Endothelial cell of umbilical vein (primary cell): Measurements from ENCODE around the gene PELI2. TPM values are rescaled to one million over a fixed set of nuclear protein-coding genes. Genes with fewer than 3 reads are reported as not detected.

Experiments
- BruUV-seq: library from RNA; stranded (reverse); fragments of 400-500 nt; replicated peaks from 2 replicates; lab custom pipeline; 2021; lab: Mats Ljungman, UMichigan
- CTCF ChIA-PET: fragments of 300-600, 350-600 bp; sonication (Branson Sonifier 250); formaldehyde crosslinking; loops from one replicate; lab custom pipeline; 2021; ENCODE audit warnings: antibody characterized with exemption, inconsistent platforms; lab: Charles Lee
- POLR2A ChIA-PET: fragments of 300-600, 350-600 bp; sonication (Branson Sonifier 250); formaldehyde crosslinking; loops from one replicate; lab custom pipeline; 2021; ENCODE audit warnings: antibody characterized with exemption, inconsistent platforms; lab: Charles Lee
- DNase-seq: peaks from one replicate; pipeline ENCODE4 v3.0.0-alpha.2; 2011; ENCODE audit warnings: low read depth, low spot score
- FAIRE-seq: peaks from 2 replicates; lab custom pipeline; 2011; peaks lifted over from hg19 to GRCh38; lab: Jason Lieb, UNC
- H2AFZ ChIP-seq: 2 replicates; pipeline ENCODE4 v1.6.0; 2012; ENCODE audit warnings: low read depth, low read length, control low read depth, inconsistent platforms
- H3K27ac ChIP-seq: 2 replicates; pipeline ENCODE4 v1.5.1; 2011; ENCODE audit warnings: low read depth, mild to moderate bottlenecking, control low read depth, low read length, moderate library complexity; ENCODE audit not compliant: insufficient read depth
- H3K27me3 ChIP-seq, 2 experiments: 2 replicates each; pipeline versions ENCODE4 v1.6.0 to v1.6.1; 2011; ENCODE audit warnings: low read length in 2 of 2, mixed read lengths in 1 of 2; ENCODE audit not compliant: control insufficient read depth in 2 of 2, insufficient read depth in 2 of 2
- H3K36me3 ChIP-seq, 2 experiments: 2 replicates in 1 of 2; 3 replicates in 1 of 2; pipeline ENCODE4 v1.5.1; 2011; ENCODE audit warnings: low read length in 2 of 2, mild to moderate bottlenecking in 1 of 2, moderate library complexity in 1 of 2; ENCODE audit not compliant: control insufficient read depth in 2 of 2, insufficient read depth in 2 of 2; ENCODE audit errors: extremely low read depth in 1 of 2
- H3K4me1 ChIP-seq: 3 replicates; pipeline ENCODE4 v1.5.1; 2011; ENCODE audit warnings: mild to moderate bottlenecking, low read length; ENCODE audit not compliant: control insufficient read depth, insufficient read depth; ENCODE audit errors: extremely low read depth
- H3K4me2 ChIP-seq: 2 replicates; pipeline ENCODE4 v1.6.1; 2011; ENCODE audit warnings: low read length, control low read depth, mixed read lengths; ENCODE audit not compliant: insufficient read depth
- H3K4me3 ChIP-seq, 3 experiments: fragments of 200-600 bp in 1 of 3; sonication (generic), shearing (Covaris generic) in 1 of 3; replicated peaks in 1 of 3; 2 replicates each; pipeline ENCODE4 v1.5.1; 2011 to 2016; ENCODE audit warnings: control low read depth in 3 of 3, low read length in 3 of 3, mild to moderate bottlenecking in 2 of 3, inconsistent platforms in 1 of 3, low read depth in 1 of 3, moderate library complexity in 1 of 3; ENCODE audit not compliant: insufficient read depth in 1 of 3
- H3K79me2 ChIP-seq: 2 replicates; pipeline ENCODE4 v1.6.0; 2012; ENCODE audit warnings: low read length, inconsistent platforms; ENCODE audit not compliant: control insufficient read depth, insufficient read depth
- H3K9ac ChIP-seq: replicated peaks from 2 replicates; pipeline ENCODE3; 2011; ENCODE audit warnings: low read length, control low read depth; ENCODE audit not compliant: insufficient read depth; ENCODE audit errors: extremely low read depth
- H3K9me1 ChIP-seq: replicated peaks from 3 replicates; pipeline ENCODE4 v1.6.0; 2011; ENCODE audit warnings: mild to moderate bottlenecking, low read length; ENCODE audit not compliant: control insufficient read depth, insufficient read depth; ENCODE audit errors: extremely low read depth
- H3K9me3 ChIP-seq: replicated peaks from 2 replicates; pipeline ENCODE4 v1.5.1; 2012; ENCODE audit warnings: low read length, inconsistent platforms; ENCODE audit not compliant: control insufficient read depth, insufficient read depth
- H4K20me1 ChIP-seq: replicated peaks from 2 replicates; pipeline ENCODE3; 2011; ENCODE audit warnings: mild to moderate bottlenecking, low read length; ENCODE audit not compliant: control insufficient read depth, insufficient read depth; ENCODE audit errors: extremely low read depth
- EZH2 ChIP-seq: IDR thresholded peaks from 2 replicates; pipeline ENCODE4 v1.6.1; 2012; ENCODE audit warnings: borderline replicate concordance, low read depth, mild to moderate bottlenecking, moderate library complexity, low read length, inconsistent platforms; ENCODE audit not compliant: severe bottlenecking
- FOS ChIP-seq: IDR thresholded peaks from 2 replicates; pipeline ENCODE4 v1.6.1; 2011; ENCODE audit warnings: mild to moderate bottlenecking, low read length, moderate library complexity, borderline replicate concordance; ENCODE audit not compliant: insufficient read depth
- GATA2 ChIP-seq: IDR thresholded peaks from 2 replicates; pipeline ENCODE4 v1.7.0; 2011; ENCODE audit warnings: low read depth, mild to moderate bottlenecking, moderate library complexity, mixed read lengths, low read length; ENCODE audit not compliant: insufficient read length, insufficient read depth
- JUN ChIP-seq: IDR thresholded peaks from 2 replicates; pipeline ENCODE4 v1.6.1; 2011; ENCODE audit warnings: borderline replicate concordance, low read depth; ENCODE audit not compliant: insufficient read length, insufficient read depth
- MYC ChIP-seq: IDR thresholded peaks from one replicate; pipeline ENCODE4 v1.6.1; 2011; ENCODE audit warnings: mild to moderate bottlenecking, low read depth, low read length
- POLR2A ChIP-seq: IDR thresholded peaks from 2 replicates; pipeline ENCODE4 v1.6.1; 2012; ENCODE audit warnings: low read depth, mild to moderate bottlenecking, control low read depth, low read length
- POLR2AphosphoS5 ChIP-seq: IDR thresholded peaks from 2 replicates; pipeline ENCODE4 v1.6.1; 2012; ENCODE audit warnings: low read depth, mild to moderate bottlenecking, control low read depth, low read length, moderate library complexity; ENCODE audit not compliant: insufficient read depth
- dilution Hi-C: fragments of 300-500 bp; cut with MboI; formaldehyde crosslinking; loops from one replicate; pipeline ENCODE4 v1.15.0; 2019; ENCODE audit warnings: low sequenced_read_pairs; ENCODE audit not compliant: extremely low pct_ligation_motif_present
- intact Hi-C: fragments of 100-400 bp; cut with micrococcal nuclease; formaldehyde crosslinking; loops from one replicate; pipeline ENCODE4 v1.10.0; 2022
- polyA plus RNA-seq, 4 experiments: library from polyadenylated mRNA; depleted of rRNA in 3 of 4; stranded (reverse) in 3 of 4; unstranded in 1 of 4; fragments of >200 nt; gene quantifications; 2 replicates each; pipeline versions ENCODE4 v1.2.1 to v1.2.3, GENCODE V29; 2011 to 2012; ENCODE audit warnings: missing spikeins in 1 of 4
- total RNA-seq: library from RNA; stranded (reverse); gene quantifications from 2 replicates; pipeline ENCODE4 v1.2.3, GENCODE V29; 2021
- TF ChIP-seq, protein P1 (sequence below), 2 donors: IDR thresholded peaks; 1 replicate in 1 of 2; 2 replicates in 1 of 2; pipeline ENCODE4 v1.5.1; 2011; ENCODE audit warnings: low read length in 2 of 2, mild to moderate bottlenecking in 2 of 2, moderate library complexity in 2 of 2, control low read depth in 1 of 2, inconsistent platforms in 1 of 2, low read depth in 1 of 2; ENCODE audit not compliant: insufficient read depth in 1 of 2; ENCODE audit errors: extremely low read depth in 1 of 2
- TF ChIP-seq, protein P2 (sequence below): IDR thresholded peaks from 2 replicates; pipeline ENCODE4 v1.6.1; 2011; ENCODE audit not compliant: insufficient read depth, insufficient read length

The PELI2 gene
- total and polyA plus RNA-seq, 2 donors (not counting 3 experiments of a cell fraction or from before 2014, with no cell fraction given), result 11.5 to 13.0 TPM

- TF ChIP-seq FOS (no peak), EZH2 (no peak), JUN (no peak), POLR2A (no peak), GATA2 (no peak), MYC (no peak), POLR2AphosphoS5 (no peak)
- TF ChIP-seq, protein P1, sequence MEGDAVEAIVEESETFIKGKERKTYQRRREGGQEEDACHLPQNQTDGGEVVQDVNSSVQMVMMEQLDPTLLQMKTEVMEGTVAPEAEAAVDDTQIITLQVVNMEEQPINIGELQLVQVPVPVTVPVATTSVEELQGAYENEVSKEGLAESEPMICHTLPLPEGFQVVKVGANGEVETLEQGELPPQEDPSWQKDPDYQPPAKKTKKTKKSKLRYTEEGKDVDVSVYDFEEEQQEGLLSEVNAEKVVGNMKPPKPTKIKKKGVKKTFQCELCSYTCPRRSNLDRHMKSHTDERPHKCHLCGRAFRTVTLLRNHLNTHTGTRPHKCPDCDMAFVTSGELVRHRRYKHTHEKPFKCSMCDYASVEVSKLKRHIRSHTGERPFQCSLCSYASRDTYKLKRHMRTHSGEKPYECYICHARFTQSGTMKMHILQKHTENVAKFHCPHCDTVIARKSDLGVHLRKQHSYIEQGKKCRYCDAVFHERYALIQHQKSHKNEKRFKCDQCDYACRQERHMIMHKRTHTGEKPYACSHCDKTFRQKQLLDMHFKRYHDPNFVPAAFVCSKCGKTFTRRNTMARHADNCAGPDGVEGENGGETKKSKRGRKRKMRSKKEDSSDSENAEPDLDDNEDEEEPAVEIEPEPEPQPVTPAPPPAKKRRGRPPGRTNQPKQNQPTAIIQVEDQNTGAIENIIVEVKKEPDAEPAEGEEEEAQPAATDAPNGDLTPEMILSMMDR (IDR thresholded peaks at IDR 0.05; ENCODE audit: extremely low read depth in 1 of 2, insufficient read depth in 1 of 2, low read depth in 1 of 2, low read length in 2 of 2), result no peak
- TF ChIP-seq, protein P2, sequence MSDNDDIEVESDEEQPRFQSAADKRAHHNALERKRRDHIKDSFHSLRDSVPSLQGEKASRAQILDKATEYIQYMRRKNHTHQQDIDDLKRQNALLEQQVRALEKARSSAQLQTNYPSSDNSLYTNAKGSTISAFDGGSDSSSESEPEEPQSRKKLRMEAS, result no peak
- H3K79me2 ChIP-seq, result no peaks in the 10 kb centered on the region
- H3K9ac ChIP-seq, result no peak overlapping the region
- no peak overlapping the region for H2AFZ ChIP-seq
- BruUV-seq, result no TSS peak
- peaks cover 9% of the 10 kb centered on the region for H3K4me1 ChIP-seq
- ChIA-PET CTCF (interaction anchor here (1.1 kb wide), 1 partner anchor 10 kb away, joined by 3 read pairs; no protein-coding TSS in a partner anchor), POLR2A (no interaction called here)
- dilution Hi-C loops, result no loop called here
- no peak for FAIRE-seq
- H3K4me2 ChIP-seq, result no peak overlapping the region
- no peak overlapping the region for H3K4me3 ChIP-seq
- H3K36me3 ChIP-seq, result no peaks in the 10 kb centered on the region
- H3K9me3 ChIP-seq, result no peaks in the 10 kb centered on the region
- DNase-seq, result no peak
- intact Hi-C loops, result no loop called here
- no peaks in the 10 kb centered on the region for H3K9me1 ChIP-seq
- H3K27ac ChIP-seq, result no peak overlapping the region
- H4K20me1 ChIP-seq, result no peaks in the 10 kb centered on the region
- no peaks in the 10 kb centered on the region for H3K27me3 ChIP-seq
Measured at GRCh38 chr14:56207626-56208292, 89.5 kb downstream of the PELI2 start.
